BLaER1 treated with 17β-estradiol and CSF1 and Interleukin-3, amounts not matched to agents 10 nM and 100 nM (cell line): ENCODE measurements around the gene GRM7.

Experiments
- H3K27ac ChIP-seq, 11 experiments: shearing (Covaris generic); formaldehyde crosslinking; 2 replicates each; pipeline ENCODE4 v1.8.1; 2022
- H3K27me3 ChIP-seq, 11 experiments: shearing (Covaris generic); formaldehyde crosslinking; 2 replicates each; pipeline ENCODE4 v1.8.1; 2022
- H3K36me3 ChIP-seq, 11 experiments: shearing (Covaris generic); formaldehyde crosslinking; 2 replicates each; pipeline ENCODE4 v1.8.1; 2022
- H3K4me1 ChIP-seq, 10 experiments: shearing (Covaris generic); formaldehyde crosslinking; 2 replicates each; pipeline ENCODE4 v1.8.1; 2022
- H3K4me2 ChIP-seq, 11 experiments: shearing (Covaris generic); formaldehyde crosslinking; 2 replicates each; pipeline ENCODE4 v1.8.1; 2022
- H3K4me3 ChIP-seq, 10 experiments: shearing (Covaris generic); formaldehyde crosslinking; 2 replicates each; pipeline ENCODE4 v1.8.1; 2022
- H3K9ac ChIP-seq, 11 experiments: shearing (Covaris generic); formaldehyde crosslinking; 2 replicates each; pipeline ENCODE4 v1.8.1; 2022
- H3K9me3 ChIP-seq, 11 experiments: shearing (Covaris generic); formaldehyde crosslinking; replicated peaks in 1 of 11; 2 replicates each; pipeline ENCODE4 v1.8.1; 2022
- H4K20me1 ChIP-seq, 11 experiments: shearing (Covaris generic); formaldehyde crosslinking; 2 replicates each; pipeline ENCODE4 v1.8.1; 2022
- Cebpa-rat ChIP-seq, 11 experiments: shearing (Covaris generic); IDR thresholded peaks; 2 replicates each; pipeline ENCODE4 v1.8.1; 2022

GRM7 gene

DNA sequence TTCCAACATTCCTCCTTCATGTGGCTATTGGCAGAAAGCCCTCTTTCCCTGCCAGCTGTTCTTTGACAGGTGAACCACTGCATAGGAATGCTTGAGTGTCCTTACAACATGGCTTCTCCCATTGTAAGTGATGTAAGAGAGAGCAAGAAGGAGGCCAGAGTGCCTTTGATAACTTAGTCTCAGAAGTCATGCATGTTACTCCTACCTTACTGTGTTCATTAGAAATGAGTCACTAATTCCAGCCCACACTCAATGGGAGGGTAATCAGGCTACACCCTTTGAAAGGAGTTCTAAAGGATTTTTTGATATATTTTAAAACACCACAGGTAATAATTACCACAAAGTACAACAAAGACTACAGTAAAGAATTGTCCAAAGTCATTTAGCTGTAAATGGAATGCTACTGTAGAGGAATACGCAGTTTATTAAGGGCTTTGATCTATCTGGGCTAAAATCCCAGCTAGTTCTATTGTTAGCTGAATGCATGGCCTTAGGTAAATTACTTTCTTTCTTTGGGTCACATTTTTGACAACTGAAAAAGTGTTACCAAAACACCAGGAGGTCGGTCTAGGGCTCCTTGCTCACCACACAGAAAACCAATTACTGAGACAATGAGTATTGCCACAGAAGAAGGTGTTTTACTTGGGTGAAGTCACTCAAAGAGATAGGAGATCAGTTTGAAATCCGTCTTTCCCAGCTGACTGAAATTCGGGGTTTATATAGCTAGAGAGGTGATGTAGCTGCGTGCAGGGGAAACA, 154.9 kb downstream of the GRM7 start:
- no peaks in the 10 kb centered on the region for H4K20me1 ChIP-seq
- no peaks in the 10 kb centered on the region for H3K36me3 ChIP-seq
- no peaks in the 10 kb centered on the region; a peak in 1 of 22 replicates for H3K9me3 ChIP-seq
- H3K4me3 ChIP-seq, result no peak overlapping the region
- no peaks in the 10 kb centered on the region for H3K27me3 ChIP-seq
- no peak overlapping the region for H3K4me2 ChIP-seq
- H3K9ac ChIP-seq, result no peak overlapping the region
- no peak for TF ChIP-seq Cebpa-rat (IDR thresholded peaks at IDR 0.05)
- no peaks in the 10 kb centered on the region for H3K4me1 ChIP-seq
- no peak overlapping the region for H3K27ac ChIP-seq

DNA sequence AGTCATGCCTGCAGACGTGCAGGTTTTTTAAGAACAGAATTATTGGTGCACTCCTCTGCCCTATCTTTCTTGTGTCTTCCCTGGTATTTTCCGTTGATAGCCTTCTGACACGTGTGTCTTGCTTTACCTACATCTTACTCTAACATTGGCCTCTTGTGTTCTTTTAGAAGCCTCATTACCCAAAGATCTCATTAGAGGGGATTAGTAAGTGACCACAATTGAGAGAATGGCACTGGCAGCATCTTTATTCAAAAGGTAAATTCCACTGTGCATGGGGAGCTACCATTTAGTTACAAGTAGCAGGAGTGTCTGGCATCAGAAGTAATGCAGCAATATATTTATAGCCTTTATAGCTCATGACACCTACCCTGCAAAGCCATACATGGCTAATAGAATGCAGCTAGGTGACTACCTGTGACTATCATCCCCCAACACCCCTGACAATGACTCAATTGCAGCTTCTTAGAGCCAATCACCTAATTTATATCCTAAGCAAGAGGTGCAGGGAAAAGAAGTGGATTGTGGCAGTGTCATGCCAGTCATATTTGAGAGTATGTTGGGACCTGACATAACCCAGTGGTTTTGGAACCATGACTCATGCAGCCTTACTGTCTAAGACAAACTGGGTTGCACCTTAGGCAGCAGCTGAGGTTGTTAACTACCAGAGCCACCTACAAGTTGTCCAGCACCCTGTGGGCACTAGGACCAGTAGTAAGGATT, 164.8 kb downstream of the GRM7 start:
- Histone ChIP-seq H3K27me3 (no peaks in the 10 kb centered on the region), H4K20me1 (no peaks in the 10 kb centered on the region), H3K4me1 (no peaks in the 10 kb centered on the region), H3K9me3 (no peaks in the 10 kb centered on the region), H3K4me3 (no peak overlapping the region), H3K36me3 (no peaks in the 10 kb centered on the region), H3K4me2 (no peak overlapping the region), H3K27ac (no peak overlapping the region), H3K9ac (no peak overlapping the region)
- TF ChIP-seq Cebpa-rat (IDR thresholded peaks at IDR 0.05), result no peak

DNA sequence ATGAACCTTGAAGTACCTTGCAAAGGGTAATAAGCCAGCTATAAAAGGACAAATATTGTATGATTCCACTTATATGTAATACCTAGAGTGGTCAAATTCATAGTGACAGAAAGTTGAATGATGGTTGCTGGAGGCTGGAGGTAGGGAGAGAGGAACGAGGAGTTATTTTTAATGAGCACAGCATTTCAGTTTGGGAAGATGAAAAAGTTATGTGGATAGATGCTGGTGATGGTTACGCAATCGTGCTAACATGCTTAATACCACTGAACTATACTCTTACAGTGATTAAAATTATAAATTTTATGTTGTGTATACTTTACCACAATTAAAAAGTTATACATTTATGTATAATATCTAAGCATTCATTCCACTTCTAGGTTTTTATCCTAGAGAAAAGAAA, 168.6 kb downstream of the GRM7 start:
- H3K9ac ChIP-seq, result no peak overlapping the region
- no peaks in the 10 kb centered on the region for H3K27me3 ChIP-seq
- H3K4me1 ChIP-seq, result no peaks in the 10 kb centered on the region
- H4K20me1 ChIP-seq, result no peaks in the 10 kb centered on the region
- no peak overlapping the region for H3K4me2 ChIP-seq
- H3K9me3 ChIP-seq, result no peaks in the 10 kb centered on the region
- H3K27ac ChIP-seq, result no peak overlapping the region
- TF ChIP-seq Cebpa-rat (IDR thresholded peaks at IDR 0.05), result peak in 5 of 11 experiments; percentile 40 to 80 (median 61); a peak in 6 of 22 replicates
- H3K4me3 ChIP-seq, result no peak overlapping the region
- H3K36me3 ChIP-seq, result no peaks in the 10 kb centered on the region

GRCh38 chr3:7038394-7038793, 177.5 kb downstream of the GRM7 start:
- no peaks in the 10 kb centered on the region for H4K20me1 ChIP-seq
- no peak for TF ChIP-seq Cebpa-rat (IDR thresholded peaks at IDR 0.05)
- H3K4me1 ChIP-seq, result no peaks in the 10 kb centered on the region
- no peak overlapping the region for H3K9ac ChIP-seq
- H3K27ac ChIP-seq, result no peak overlapping the region
- H3K4me2 ChIP-seq, result no peak overlapping the region
- H3K27me3 ChIP-seq, result no peaks in the 10 kb centered on the region
- no peaks in the 10 kb centered on the region for H3K36me3 ChIP-seq
- H3K4me3 ChIP-seq, result no peak overlapping the region
- H3K9me3 ChIP-seq, result no peaks in the 10 kb centered on the region

DNA sequence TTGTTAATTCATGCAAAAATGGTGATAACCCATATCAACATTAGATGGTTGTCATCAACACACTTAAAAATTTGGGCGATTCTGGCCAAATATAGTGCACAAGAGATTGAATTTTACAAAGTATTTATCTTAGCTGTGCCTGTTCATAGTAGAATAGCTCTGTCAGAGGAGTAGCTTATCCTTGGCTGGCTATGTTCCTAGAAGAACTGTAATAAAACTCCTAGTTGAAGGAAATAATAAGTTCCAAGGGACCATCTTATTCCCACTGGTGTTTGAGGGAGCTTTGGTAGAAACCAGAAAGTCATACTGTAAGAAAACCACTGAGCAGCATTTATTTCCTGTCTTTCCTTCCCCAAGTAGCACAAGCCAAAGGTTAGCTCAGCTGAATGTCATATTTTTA, 201.8 kb downstream of the GRM7 start:
- Histone ChIP-seq H3K4me2 (peak overlapping the region in 7 of 11 experiments; percentile 1 to 43 (median 29); a peak in 8 of 22 replicates), H3K27ac (no peak overlapping the region), H3K4me3 (no peak overlapping the region), H4K20me1 (no peaks in the 10 kb centered on the region), H3K27me3 (no peaks in the 10 kb centered on the region), H3K9ac (no peak overlapping the region), H3K9me3 (peaks cover 0 to 24% (median 5%) of the 10 kb centered on the region in 11 experiments; a peak in 6 of 22 replicates), H3K36me3 (no peaks in the 10 kb centered on the region), H3K4me1 (peaks cover 0 to 11% (median 6%) of the 10 kb centered on the region in 10 experiments; a peak in 8 of 20 replicates)
- no peak for TF ChIP-seq Cebpa-rat (IDR thresholded peaks at IDR 0.05)

GRCh38 chr3:7070461-7070860, 209.5 kb downstream of the GRM7 start:
- H3K27me3 ChIP-seq, result no peaks in the 10 kb centered on the region
- no peak overlapping the region for H3K9ac ChIP-seq
- H3K9me3 ChIP-seq, result peaks cover 0 to 16% (median 4%) of the 10 kb centered on the region in 11 experiments; a peak in 5 of 22 replicates
- H3K36me3 ChIP-seq, result no peaks in the 10 kb centered on the region
- H3K4me3 ChIP-seq, result no peak overlapping the region
- H4K20me1 ChIP-seq, result no peaks in the 10 kb centered on the region
- H3K27ac ChIP-seq, result no peak overlapping the region
- TF ChIP-seq Cebpa-rat (IDR thresholded peaks at IDR 0.05), result no peak
- no peak overlapping the region for H3K4me2 ChIP-seq
- H3K4me1 ChIP-seq, result peaks cover 0 to 9% (median 3%) of the 10 kb centered on the region in 10 experiments; a peak in 6 of 20 replicates

DNA sequence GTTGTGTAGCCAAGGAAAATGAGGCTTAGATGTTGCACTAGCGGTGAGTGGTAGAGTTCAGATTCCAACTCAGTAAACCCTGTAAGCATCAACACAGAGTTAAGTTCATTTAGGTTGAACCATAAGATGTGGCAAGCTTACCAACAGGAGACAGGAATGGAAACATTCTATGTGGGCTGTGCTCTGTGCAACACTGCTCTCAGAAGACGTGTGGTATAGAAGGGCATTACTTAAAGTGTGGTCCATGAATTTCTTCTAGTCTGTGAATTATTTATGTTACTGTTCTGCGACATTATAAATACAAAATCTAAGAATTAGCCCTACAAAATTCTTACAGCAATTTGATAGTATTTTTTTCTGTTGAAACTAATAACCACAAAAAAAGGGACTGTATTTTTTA, 213.3 kb downstream of the GRM7 start:
- Histone ChIP-seq H3K4me3 (no peak overlapping the region), H3K27ac (no peak overlapping the region), H3K9me3 (0 out of 22 replicates have a peak, but pooled peaks cover 0 to 4% (median 0%) of the 10 kb centered on the region in 11 experiments), H3K4me1 (peaks cover 0 to 11% (median 3%) of the 10 kb centered on the region in 10 experiments; a peak in 6 of 20 replicates), H3K9ac (no peak overlapping the region), H3K4me2 (no peak overlapping the region), H3K27me3 (no peaks in the 10 kb centered on the region), H3K36me3 (no peaks in the 10 kb centered on the region), H4K20me1 (no peaks in the 10 kb centered on the region)
- TF ChIP-seq Cebpa-rat (IDR thresholded peaks at IDR 0.05), result no peak

GRCh38 chr3:7075117-7075516, 214.2 kb downstream of the GRM7 start:
- Histone ChIP-seq H3K4me1 (peaks cover 0 to 11% (median 3%) of the 10 kb centered on the region in 10 experiments; a peak in 6 of 20 replicates), H3K27me3 (no peaks in the 10 kb centered on the region), H3K36me3 (no peaks in the 10 kb centered on the region), H3K4me3 (no peak overlapping the region), H4K20me1 (no peaks in the 10 kb centered on the region), H3K9ac (no peak overlapping the region), H3K4me2 (peak overlapping the region in 4 of 11 experiments; percentile 4 to 41 (median 26); a peak in 6 of 22 replicates), H3K27ac (no peak overlapping the region), H3K9me3 (0 out of 22 replicates have a peak, but pooled peaks cover 0 to 4% (median 0%) of the 10 kb centered on the region in 11 experiments)
- TF ChIP-seq Cebpa-rat (IDR thresholded peaks at IDR 0.05), result no peak

DNA sequence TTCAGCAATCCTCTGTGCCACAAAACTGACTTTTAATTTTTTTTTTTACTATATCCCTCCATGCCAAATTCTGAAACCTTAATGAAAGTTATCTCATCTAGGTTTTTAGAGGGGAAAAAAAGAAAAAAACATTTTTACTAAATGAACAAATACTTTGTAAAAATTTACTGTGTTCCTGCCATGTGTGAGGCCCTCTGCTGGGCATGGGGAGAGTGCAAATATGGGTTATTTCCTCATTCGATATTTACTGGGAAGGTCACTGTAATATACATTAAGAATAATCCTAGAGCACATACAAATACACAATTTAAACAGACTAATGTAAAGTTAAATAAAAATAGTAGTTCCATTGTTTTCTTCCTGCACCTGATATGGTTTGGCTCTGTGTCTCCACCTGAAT, 215.0 kb downstream of the GRM7 start:
- H3K36me3 ChIP-seq, result no peaks in the 10 kb centered on the region
- TF ChIP-seq Cebpa-rat (IDR thresholded peaks at IDR 0.05), result no peak
- H3K4me2 ChIP-seq, result no peak overlapping the region; a peak in 1 of 22 replicates
- no peaks in the 10 kb centered on the region for H3K27me3 ChIP-seq
- H3K4me3 ChIP-seq, result no peak overlapping the region
- H3K9me3 ChIP-seq, result 0 out of 22 replicates have a peak, but pooled peaks cover 0 to 4% (median 0%) of the 10 kb centered on the region in 11 experiments
- H3K9ac ChIP-seq, result no peak overlapping the region
- no peaks in the 10 kb centered on the region for H4K20me1 ChIP-seq
- H3K27ac ChIP-seq, result no peak overlapping the region
- H3K4me1 ChIP-seq, result peaks cover 0 to 11% (median 3%) of the 10 kb centered on the region in 10 experiments; a peak in 6 of 20 replicates
